ENCODE results near the gene OR10J5.
"Not testable (repeated sequence)": the region's sequence is repeated elsewhere in the genome, so short reads cannot be mapped to it uniquely, and the experiment has no call there.

The OR10J5 gene

GRCh38 chr1:159509440-159510228 is 26.2 kb downstream of the OR10J5 start:
- H3K4me3 ChIP-seq (ENCODE audit: low read depth, low read length) = no peak overlapping the region
- TF ChIP-seq CTCF (IDR thresholded peaks at IDR 0.05; ENCODE audit: borderline replicate concordance, insufficient read depth, low read depth, low read length) = no peak

GRCh38 chr1:159508951-159509350 is 26.9 kb downstream of the OR10J5 start:
- TF ChIP-seq CTCF (IDR thresholded peaks at IDR 0.05; ENCODE audit: borderline replicate concordance, insufficient read depth, low read depth, low read length) = no peak
- H3K4me3 ChIP-seq (ENCODE audit: low read depth, low read length) = no peak overlapping the region

GRCh38 chr1:159505676-159506075 is 30.1 kb downstream of the OR10J5 start:
- no peak for TF ChIP-seq CTCF (IDR thresholded peaks at IDR 0.05; ENCODE audit: borderline replicate concordance, insufficient read depth, low read depth, low read length)
- H3K4me3 ChIP-seq (ENCODE audit: low read depth, low read length) = no peak overlapping the region

GRCh38 chr1:159501082-159501481 is 34.7 kb downstream of the OR10J5 start:
- TF ChIP-seq CTCF (IDR thresholded peaks at IDR 0.05; ENCODE audit: borderline replicate concordance, insufficient read depth, low read depth, low read length) = no peak
- H3K4me3 ChIP-seq (ENCODE audit: low read depth, low read length) = no peak overlapping the region

GRCh38 chr1:159494513-159495210 is 41.1 kb downstream of the OR10J5 start:
- not testable (repeated sequence) for H3K4me3 ChIP-seq (ENCODE audit: low read depth, low read length)

- H3K4me3 ChIP-seq (ENCODE audit: low read depth, low read length) = no peak overlapping the region
- no peak for TF ChIP-seq CTCF (IDR thresholded peaks at IDR 0.05; ENCODE audit: borderline replicate concordance, insufficient read depth, low read depth, low read length)
Observed at GRCh38 chr1:159493354-159493753, 42.5 kb downstream of the OR10J5 start.

GRCh38 chr1:159492575-159493323 is 43.1 kb downstream of the OR10J5 start:
- no peak for TF ChIP-seq CTCF (IDR thresholded peaks at IDR 0.05; ENCODE audit: borderline replicate concordance, insufficient read depth, low read depth, low read length)
- no peak overlapping the region for H3K4me3 ChIP-seq (ENCODE audit: low read depth, low read length)
